GM20000 (cell line): Measurements from ENCODE around the gene GRM1.

Experiments
- DNase-seq: peaks from one replicate; pipeline ENCODE4 v3.0.0; 2012; ENCODE audit warnings: low spot score
- CTCF ChIP-seq: IDR thresholded peaks from 2 replicates; pipeline ENCODE4 v1.5.1; 2012; ENCODE audit warnings: mild to moderate bottlenecking, control low read depth; ENCODE audit errors: extremely low read depth, missing control alignments

GRM1 gene

GRCh38 chr6:146153040-146153758, 124.3 kb downstream of the GRM1 start:
- no peak for TF ChIP-seq CTCF
- DNase-seq = peak; percentile 45

- DNase-seq = no peak
- no peak for TF ChIP-seq CTCF
Observed at GRCh38 chr6:146154197-146154596, 125.3 kb downstream of the GRM1 start.

- no peak for DNase-seq
- no peak for TF ChIP-seq CTCF
Observed at GRCh38 chr6:146161664-146162063, 132.8 kb downstream of the GRM1 start.

- no peak for DNase-seq
- no peak for TF ChIP-seq CTCF
Observed at GRCh38 chr6:146169872-146170271, 141.0 kb downstream of the GRM1 start.

- no peak for DNase-seq
Observed at GRCh38 chr6:146177785-146178184, 148.9 kb downstream of the GRM1 start.

GRCh38 chr6:146183831-146184230, 155.0 kb downstream of the GRM1 start:
- no peak for DNase-seq
- no peak for TF ChIP-seq CTCF

More at GRCh38 chr6:146177785-146178184, 148.9 kb downstream of the GRM1 start:
- no peak for TF ChIP-seq CTCF

- no peak for DNase-seq
- no peak for TF ChIP-seq CTCF
Observed at GRCh38 chr6:146184701-146185100, 155.8 kb downstream of the GRM1 start.
